HCT116 (cell line): ENCODE data around the gene NLGN2. TPM values are rescaled to one million over a fixed set of nuclear protein-coding genes. Genes with fewer than 3 reads are reported as not detected.

ENCODE experiments used
- ATAC-seq: fragments of 200-7000 bp; cut with Tn5 transposase; 2 replicates; pipeline ENCODE4 v1.9.1; 2020; ENCODE audit warnings: mild to moderate bottlenecking, moderate library complexity
- BruUV-seq: library from RNA; stranded (reverse); fragments of 400-500 nt; replicated peaks from 2 replicates; lab custom pipeline; 2021; lab: Mats Ljungman, UMichigan
- CTCF ChIA-PET: fragments of 300-600 bp; sonication (Branson Sonifier 250); formaldehyde crosslinking; loops from one replicate; lab custom pipeline; 2021; ENCODE audit warnings: antibody characterized with exemption; lab: Charles Lee
- POLR2A ChIA-PET: fragments of 300-600, 350-600 bp; sonication (Branson Sonifier 250); formaldehyde crosslinking; loops from one replicate; lab custom pipeline; 2021; ENCODE audit warnings: antibody characterized with exemption; lab: Charles Lee
- RAD21 ChIA-PET, 2 experiments: fragments of 300-600 bp; sonication (Branson Sonifier 250); formaldehyde crosslinking; loops; one replicate each; lab custom pipeline; 2023; ENCODE audit warnings: low total read pairs in 2 of 2; ENCODE audit not compliant: uncharacterized antibody in 2 of 2, unreplicated experiment in 2 of 2, low non-redundant PET in 1 of 2; lab: Charles Lee
- DNase-seq: peaks from one replicate; pipeline ENCODE4 v3.0.0-alpha.2; 2010; ENCODE audit warnings: low read depth, low spot score
- H2AFZ ChIP-seq: fragments of 200-600 bp; shearing (Covaris generic), sonication (generic); 2 replicates; pipeline ENCODE4 v1.6.1; 2017; ENCODE audit warnings: low read depth, mixed run types, mixed read lengths, antibody characterized with exemption, low read length; ENCODE audit not compliant: poor library complexity, severe bottlenecking
- H3K27ac ChIP-seq: 2 replicates; pipeline ENCODE4 v1.5.1; 2012; ENCODE audit warnings: low read depth, low read length
- H3K27me3 ChIP-seq: fragments of 200-600 bp; sonication (generic); 2 replicates; pipeline ENCODE4 v1.6.1; 2016; ENCODE audit warnings: mixed run types, low read length, mixed read lengths; ENCODE audit not compliant: insufficient read depth
- H3K36me3 ChIP-seq, 2 experiments: fragments of 200-500 bp in 1 of 2; fragments of 200-600 bp in 1 of 2; sonication (Bioruptor generic) in 1 of 2; sonication (generic) in 1 of 2; 2 replicates each; pipeline versions ENCODE4 v1.5.1 to v1.6.1; 2014 to 2016; ENCODE audit warnings: low read length in 2 of 2, inconsistent platforms in 1 of 2, mixed read lengths in 1 of 2, mixed run types in 1 of 2; ENCODE audit not compliant: insufficient read depth in 2 of 2, control insufficient read depth in 1 of 2
- H3K4me1 ChIP-seq, 2 experiments: fragments of 200-600 bp in 1 of 2; sonication (generic) in 1 of 2; 2 replicates each; pipeline versions ENCODE4 v1.5.1 to v1.6.1; 2012 to 2017; ENCODE audit warnings: low read length in 2 of 2, inconsistent platforms in 1 of 2, mild to moderate bottlenecking in 1 of 2, mixed read lengths in 1 of 2, mixed run types in 1 of 2, moderate library complexity in 1 of 2; ENCODE audit not compliant: insufficient read depth in 2 of 2, control insufficient read depth in 1 of 2
- H3K4me2 ChIP-seq: fragments of 200-600 bp; sonication (generic); 2 replicates; pipeline ENCODE4 v1.6.1; 2017; ENCODE audit warnings: mixed run types, low read length, mixed read lengths
- H3K4me3 ChIP-seq, 2 experiments: fragments of 200-600 bp in 1 of 2; sonication (generic) in 1 of 2; replicated peaks in 1 of 2; 2 replicates each; pipeline ENCODE4 v1.5.1; 2011 to 2016; ENCODE audit warnings: low read length in 2 of 2, control low read depth in 1 of 2, low read depth in 1 of 2, mild to moderate bottlenecking in 1 of 2, mixed read lengths in 1 of 2, mixed run types in 1 of 2
- H3K79me2 ChIP-seq: fragments of 200-600 bp; sonication (generic); 2 replicates; pipeline ENCODE4 v1.6.1; 2017; ENCODE audit warnings: mild to moderate bottlenecking, mixed run types, low read length, moderate library complexity, mixed read lengths; ENCODE audit not compliant: insufficient read depth
- H3K9ac ChIP-seq: fragments of 200-600 bp; sonication (generic); 2 replicates; pipeline ENCODE4 v1.6.1; 2016; ENCODE audit warnings: low read length, mixed read lengths
- H3K9me2 ChIP-seq: fragments of 200-600 bp; sonication (generic), shearing (Covaris generic); 2 replicates; pipeline ENCODE4 v1.6.1; 2017; ENCODE audit warnings: mixed run types, mild to moderate bottlenecking, moderate library complexity; ENCODE audit not compliant: insufficient read depth
- H3K9me3 ChIP-seq, 2 experiments: fragments of 200-500 bp in 1 of 2; fragments of 200-600 bp in 1 of 2; sonication (Bioruptor generic) in 1 of 2; sonication (generic) in 1 of 2; 2 replicates each; pipeline ENCODE4 v1.6.1; 2014 to 2017; ENCODE audit warnings: low read length in 2 of 2, mixed read lengths in 2 of 2, inconsistent platforms in 1 of 2, low read depth in 1 of 2, mild to moderate bottlenecking in 1 of 2, mixed run types in 1 of 2, moderate library complexity in 1 of 2; ENCODE audit not compliant: control insufficient read depth in 1 of 2, insufficient read depth in 1 of 2
- H4K20me1 ChIP-seq: fragments of 200-600 bp; sonication (generic), shearing (Covaris generic); 2 replicates; pipeline ENCODE4 v1.6.1; 2017; ENCODE audit warnings: mixed run types, mild to moderate bottlenecking, moderate library complexity; ENCODE audit not compliant: insufficient read depth
- CEBPB ChIP-seq: IDR thresholded peaks from 2 replicates; pipeline ENCODE4 v1.6.1; 2012; ENCODE audit warnings: low read depth
- CTCF ChIP-seq, 3 experiments: fragments of 200-600 bp in 1 of 3; sonication (generic) in 1 of 3; IDR thresholded peaks in 2 of 3; conservative IDR thresholded peaks in 1 of 3; 2 replicates each; pipeline ENCODE4 v1.5.1; 2012 to 2017; ENCODE audit warnings: low read depth in 2 of 3, low read length in 2 of 3, antibody characterized with exemption in 1 of 3, borderline replicate concordance in 1 of 3, control low read depth in 1 of 3, mild to moderate bottlenecking in 1 of 3, mixed read lengths in 1 of 3, mixed run types in 1 of 3, moderate library complexity in 1 of 3; ENCODE audit not compliant: insufficient read depth in 1 of 3
- MAX ChIP-seq: IDR thresholded peaks from 2 replicates; pipeline ENCODE4 v1.6.1; 2012
- POLR2AphosphoS5 ChIP-seq: IDR thresholded peaks from 2 replicates; pipeline ENCODE4 v1.6.1; 2011; ENCODE audit warnings: mild to moderate bottlenecking, low read depth, low read length, moderate library complexity
- REST ChIP-seq: IDR thresholded peaks from 2 replicates; pipeline ENCODE4 v1.6.1; 2012; ENCODE audit warnings: low read depth
- SRF ChIP-seq: IDR thresholded peaks from 2 replicates; pipeline ENCODE4 v1.6.1; 2012; ENCODE audit warnings: low read depth
- TCF7L2 ChIP-seq: IDR thresholded peaks from 2 replicates; pipeline ENCODE4 v1.7.0; 2011; ENCODE audit warnings: borderline replicate concordance, inconsistent platforms; ENCODE audit not compliant: insufficient read depth, insufficient read length; ENCODE audit errors: extremely low read depth
- intact Hi-C: fragments of 100-400 bp; cut with micrococcal nuclease; formaldehyde crosslinking; loops from 2 replicates; pipeline ENCODE4 v1.10.0; 2022
- total RNA-seq: library from RNA; stranded (reverse); gene quantifications from one replicate; pipeline ENCODE4 v1.2.1, GENCODE V29; 2021; ENCODE audit not compliant: unreplicated experiment

The NLGN2 gene
- total RNA-seq, 1 experiment from 2014 or later, result 60.5 TPM

- BruUV-seq, result no TSS peak
- Histone ChIP-seq H3K4me3 (no peak overlapping the region; a peak in 1 of 4 replicates), H3K27me3 (no peaks in the 10 kb centered on the region), H3K9me3 (no peaks in the 10 kb centered on the region), H3K4me2 (peak overlapping the region; percentile 81), H3K9me2 (no peaks in the 10 kb centered on the region), H2AFZ (no peak overlapping the region), H3K79me2 (peaks cover 8% of the 10 kb centered on the region), H3K36me3 (peaks cover 0 to 6% of the 10 kb centered on the region in 2 experiments; a peak in 1 of 4 replicates), H3K9ac (peak overlapping the region; percentile 84; the same call in 1 of the 2 replicates), H3K4me1 (peaks cover 17 to 29% of the 10 kb centered on the region in 2 experiments), H3K27ac (no peak overlapping the region), H4K20me1 (no peaks in the 10 kb centered on the region)
- no peak for DNase-seq
- intact Hi-C loops, result no loop called here
- no peak for TF ChIP-seq CEBPB
- ChIA-PET CTCF (interaction anchor here (1.1 kb wide), 1 partner anchor 31 kb away, joined by 4 read pairs; no protein-coding TSS in a partner anchor), POLR2A (interaction anchor here (0.6 kb wide), 1 partner anchor 140 kb away, joined by 6 read pairs; no protein-coding TSS in a partner anchor), RAD21 (no interaction called here)
- no peak for ATAC-seq
Measured at GRCh38 chr17:7406235-7406825, 1.3 kb upstream of the NLGN2 start.

DNA sequence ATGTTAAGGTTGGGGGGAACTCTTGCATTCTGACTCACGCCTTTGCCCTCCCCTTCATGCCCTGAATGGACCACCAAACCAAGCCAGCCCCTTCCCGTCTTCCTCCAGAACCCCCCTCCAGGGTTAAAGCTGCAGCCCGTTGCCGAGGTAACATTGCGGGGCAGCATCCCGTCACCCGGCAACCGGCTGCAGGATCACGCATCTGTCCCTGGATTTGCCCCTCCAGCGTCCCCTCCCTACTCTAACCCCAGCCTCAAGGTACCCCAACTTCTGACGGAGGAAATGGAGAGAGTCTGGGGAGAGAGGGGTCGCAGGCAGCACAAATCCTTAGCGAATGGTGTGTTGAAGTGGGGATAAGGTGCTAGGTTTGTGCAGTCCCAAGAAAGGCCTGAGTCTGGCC is 563 bp upstream of the NLGN2 start:
- Histone ChIP-seq H3K9me3 (no peaks in the 10 kb centered on the region), H3K9ac (no peak overlapping the region), H3K9me2 (no peaks in the 10 kb centered on the region), H3K27me3 (no peaks in the 10 kb centered on the region), H4K20me1 (no peaks in the 10 kb centered on the region), H3K4me3 (no peak overlapping the region), H3K4me2 (no peak overlapping the region), H2AFZ (no peak overlapping the region), H3K27ac (no peak overlapping the region), H3K36me3 (peaks cover 0 to 6% of the 10 kb centered on the region in 2 experiments; a peak in 1 of 4 replicates), H3K79me2 (peaks cover 8% of the 10 kb centered on the region), H3K4me1 (peaks cover 13 to 22% of the 10 kb centered on the region in 2 experiments)
- ChIA-PET RAD21 (no interaction called here), CTCF (interaction anchor here (1.1 kb wide), 1 partner anchor 30 kb away, joined by 4 read pairs; no protein-coding TSS in a partner anchor), POLR2A (interaction anchor here (0.6 kb wide), 1 partner anchor 140 kb away, joined by 6 read pairs; no protein-coding TSS in a partner anchor)
- no TSS peak for BruUV-seq
- no peak for ATAC-seq
- intact Hi-C loops, result no loop called here
- DNase-seq, result no peak
- no peak for TF ChIP-seq POLR2AphosphoS5
- TF ChIP-seq TCF7L2, result no peak
- no peak for TF ChIP-seq SRF
- TF ChIP-seq CEBPB, result no peak
- no peak for TF ChIP-seq CTCF (IDR thresholded peaks at IDR 0.05 in 2 of 3, conservative IDR thresholded peaks at IDR 0.05 in 1 of 3; ENCODE audit: borderline replicate concordance in 1 of 3, insufficient read depth in 1 of 3, low read depth in 2 of 3, low read length in 2 of 3)
- TF ChIP-seq MAX, result no peak
- no peak for TF ChIP-seq REST
